MM.1S (cell line): ENCODE results near the gene ELK3.

Experiments
- EZH2 ChIP-seq: fragments of 300-600 bp; sonication (generic); optimal IDR thresholded peaks from 2 replicates; pipeline ENCODE3; 2017; ENCODE audit warnings: low read depth, mild to moderate bottlenecking, antibody characterized with exemption, low read length, mixed read lengths
- TF ChIP-seq, protein P1 (sequence below): fragments of 300-600 bp; sonication (generic); IDR thresholded peaks from 2 replicates; pipeline ENCODE4 v1.5.1; 2016; ENCODE audit warnings: antibody characterized with exemption, low read length, mixed read lengths

DNA sequence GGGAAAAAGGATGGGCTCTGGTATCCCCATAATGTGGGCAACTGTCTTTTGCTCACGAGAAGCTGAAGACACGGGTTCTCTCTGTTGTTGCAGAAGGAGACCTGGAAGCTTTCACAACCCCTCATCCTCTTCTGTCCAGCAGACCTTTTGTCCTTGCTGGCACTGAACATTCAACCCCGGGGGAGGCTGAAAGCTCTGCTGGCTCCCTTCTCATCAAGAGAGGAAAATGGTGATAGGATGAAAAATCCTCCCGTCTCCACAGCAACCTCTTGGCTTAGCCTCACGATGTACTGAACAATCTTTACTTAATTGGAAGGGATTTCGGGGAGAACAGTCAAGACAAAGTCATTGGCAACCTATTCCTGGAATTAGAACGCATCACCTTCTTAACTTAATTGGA lies 39.0 kb downstream of the ELK3 start:
- TF ChIP-seq, protein P1, sequence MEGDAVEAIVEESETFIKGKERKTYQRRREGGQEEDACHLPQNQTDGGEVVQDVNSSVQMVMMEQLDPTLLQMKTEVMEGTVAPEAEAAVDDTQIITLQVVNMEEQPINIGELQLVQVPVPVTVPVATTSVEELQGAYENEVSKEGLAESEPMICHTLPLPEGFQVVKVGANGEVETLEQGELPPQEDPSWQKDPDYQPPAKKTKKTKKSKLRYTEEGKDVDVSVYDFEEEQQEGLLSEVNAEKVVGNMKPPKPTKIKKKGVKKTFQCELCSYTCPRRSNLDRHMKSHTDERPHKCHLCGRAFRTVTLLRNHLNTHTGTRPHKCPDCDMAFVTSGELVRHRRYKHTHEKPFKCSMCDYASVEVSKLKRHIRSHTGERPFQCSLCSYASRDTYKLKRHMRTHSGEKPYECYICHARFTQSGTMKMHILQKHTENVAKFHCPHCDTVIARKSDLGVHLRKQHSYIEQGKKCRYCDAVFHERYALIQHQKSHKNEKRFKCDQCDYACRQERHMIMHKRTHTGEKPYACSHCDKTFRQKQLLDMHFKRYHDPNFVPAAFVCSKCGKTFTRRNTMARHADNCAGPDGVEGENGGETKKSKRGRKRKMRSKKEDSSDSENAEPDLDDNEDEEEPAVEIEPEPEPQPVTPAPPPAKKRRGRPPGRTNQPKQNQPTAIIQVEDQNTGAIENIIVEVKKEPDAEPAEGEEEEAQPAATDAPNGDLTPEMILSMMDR = no peak
- TF ChIP-seq EZH2 = no peak
